TTC549 (cell line): Measurements from ENCODE around the gene RUNX1.

Source experiments
- FAIRE-seq: peaks from 2 replicates; lab custom pipeline; 2012; peaks lifted over from hg19 to GRCh38; lab: Jason Lieb, UNC

Gene RUNX1

GRCh38 chr21:34922479-34922878 is 126.6 kb downstream of the RUNX1 start:
- FAIRE-seq, result no peak

DNA sequence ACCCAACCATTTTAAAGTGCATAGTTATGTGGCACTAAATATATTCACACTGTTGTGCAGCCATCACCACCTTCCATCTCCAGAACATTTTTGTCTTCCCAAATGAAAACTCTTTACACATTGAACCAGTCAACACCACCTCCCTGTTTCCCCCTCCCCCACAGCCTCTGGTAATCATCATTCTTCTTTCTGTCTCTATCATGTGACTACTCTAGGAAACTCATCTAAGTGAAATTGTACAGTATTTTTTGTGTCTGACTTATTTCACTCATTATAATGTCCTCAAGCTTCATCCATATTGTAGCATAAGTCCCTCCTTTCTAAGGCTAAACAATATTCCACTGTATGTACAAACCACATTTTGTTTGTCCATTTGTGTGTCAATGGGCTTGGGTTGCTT is 128.0 kb downstream of the RUNX1 start:
- no peak for FAIRE-seq

GRCh38 chr21:34919406-34919805 is 129.7 kb downstream of the RUNX1 start:
- no peak for FAIRE-seq

DNA sequence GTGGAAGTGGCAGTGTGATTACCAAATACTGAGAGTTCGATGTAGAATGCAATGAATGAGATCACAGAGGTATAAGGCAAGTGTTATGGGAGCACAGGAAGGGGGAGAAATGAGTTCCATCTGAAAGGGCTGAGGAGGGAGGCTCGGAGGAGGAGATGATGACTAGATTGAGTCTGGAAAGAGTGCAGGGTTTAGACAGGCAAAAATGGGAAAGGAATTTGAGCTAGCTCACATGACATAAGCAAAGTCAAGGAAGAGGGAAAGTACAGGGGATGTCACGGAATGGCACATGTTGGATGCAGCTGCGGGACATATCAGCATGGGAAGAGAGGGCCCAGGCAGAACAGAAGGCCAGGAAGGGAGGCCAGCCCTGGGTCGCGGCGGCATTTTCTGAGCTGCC is 132.7 kb downstream of the RUNX1 start:
- no peak for FAIRE-seq

DNA sequence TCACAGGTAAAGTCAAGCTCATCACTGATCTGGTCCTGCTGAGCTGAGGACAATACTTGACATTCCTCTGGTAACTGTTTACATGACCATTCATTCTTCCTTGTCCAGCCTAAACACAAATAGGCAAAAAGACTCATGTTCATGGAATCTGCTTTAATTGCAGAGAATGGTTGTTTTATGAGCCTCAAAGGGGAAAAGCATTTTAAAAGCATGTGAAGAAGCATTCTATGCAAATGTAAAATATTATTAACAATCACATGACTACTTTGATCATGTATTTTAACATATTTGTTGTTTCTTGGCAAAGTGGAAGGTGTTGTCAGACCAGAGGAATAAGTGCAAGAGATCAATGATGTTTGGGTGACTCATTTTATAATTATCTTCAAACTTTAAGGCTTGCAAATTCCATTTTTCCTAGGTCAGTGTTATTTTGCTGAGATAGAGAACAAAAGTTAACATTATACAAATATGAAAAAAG is 133.7 kb downstream of the RUNX1 start:
- FAIRE-seq, result no peak

DNA sequence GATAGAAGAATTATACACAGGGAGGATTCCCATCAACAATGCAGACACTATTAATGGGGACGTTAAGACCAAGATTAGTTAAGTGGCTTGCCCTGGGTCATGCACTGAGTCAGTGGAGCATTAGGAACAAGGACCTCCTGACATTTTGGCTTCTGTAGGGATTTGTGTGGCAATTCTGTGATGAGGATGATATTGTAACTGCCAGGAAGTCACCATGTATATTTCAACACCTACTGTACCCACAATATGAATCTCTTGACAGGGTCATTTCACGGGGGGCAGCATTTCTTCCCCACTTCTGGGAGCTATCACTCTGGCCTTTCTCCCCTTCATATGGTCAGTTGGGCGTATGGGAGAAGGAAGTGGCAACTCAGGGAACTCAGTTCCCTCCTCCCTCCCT is 134.9 kb downstream of the RUNX1 start:
- no peak for FAIRE-seq

GRCh38 chr21:34913811-34914210 is 135.3 kb downstream of the RUNX1 start:
- no peak for FAIRE-seq

DNA sequence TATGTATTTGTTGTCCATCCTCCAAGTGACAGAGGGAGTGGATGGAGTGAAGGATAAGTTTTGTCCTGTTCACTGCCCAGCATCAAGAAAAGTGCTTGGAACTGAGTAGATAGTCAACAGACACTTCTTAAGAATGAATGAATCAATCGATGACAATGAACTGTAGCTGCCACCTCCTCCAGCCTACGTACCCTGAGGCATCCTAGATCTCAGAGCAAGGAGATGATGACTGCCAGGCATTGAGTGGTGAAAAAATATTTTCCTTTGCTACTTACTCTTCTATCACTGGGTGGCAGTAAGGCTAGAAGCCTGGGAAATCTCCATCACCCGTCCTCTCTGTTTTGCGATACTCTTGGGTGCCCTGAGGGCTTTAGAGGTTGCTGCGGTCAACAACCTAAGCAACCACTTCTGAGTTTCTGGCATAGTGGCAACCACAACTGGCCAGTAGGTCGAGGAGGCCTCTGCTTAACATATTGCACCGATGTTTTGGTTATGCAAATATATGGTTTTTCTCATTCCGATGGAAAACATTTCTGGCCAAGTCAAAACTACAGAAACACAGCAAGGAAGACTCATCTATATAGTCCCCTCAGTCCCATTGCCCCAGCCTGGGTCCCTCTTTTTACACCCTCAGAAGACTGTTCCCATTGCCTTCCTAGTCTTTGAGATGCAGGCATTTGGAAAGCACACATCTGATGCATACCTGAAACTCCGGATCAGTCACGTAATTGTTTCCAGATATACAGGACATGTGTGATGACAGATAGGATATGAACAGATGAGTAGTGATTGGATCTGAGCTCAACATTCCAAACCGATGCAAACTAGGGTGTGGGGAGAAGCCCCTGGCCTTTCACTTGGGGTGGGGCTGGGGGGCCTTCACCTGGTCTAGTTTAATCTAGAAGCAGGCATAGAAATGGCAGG is 136.8 kb downstream of the RUNX1 start:
- FAIRE-seq, result no peak

- no peak for FAIRE-seq
Measured at GRCh38 chr21:34911360-34911759, 137.7 kb downstream of the RUNX1 start.

GRCh38 chr21:34910396-34910795 is 138.7 kb downstream of the RUNX1 start:
- no peak for FAIRE-seq

DNA sequence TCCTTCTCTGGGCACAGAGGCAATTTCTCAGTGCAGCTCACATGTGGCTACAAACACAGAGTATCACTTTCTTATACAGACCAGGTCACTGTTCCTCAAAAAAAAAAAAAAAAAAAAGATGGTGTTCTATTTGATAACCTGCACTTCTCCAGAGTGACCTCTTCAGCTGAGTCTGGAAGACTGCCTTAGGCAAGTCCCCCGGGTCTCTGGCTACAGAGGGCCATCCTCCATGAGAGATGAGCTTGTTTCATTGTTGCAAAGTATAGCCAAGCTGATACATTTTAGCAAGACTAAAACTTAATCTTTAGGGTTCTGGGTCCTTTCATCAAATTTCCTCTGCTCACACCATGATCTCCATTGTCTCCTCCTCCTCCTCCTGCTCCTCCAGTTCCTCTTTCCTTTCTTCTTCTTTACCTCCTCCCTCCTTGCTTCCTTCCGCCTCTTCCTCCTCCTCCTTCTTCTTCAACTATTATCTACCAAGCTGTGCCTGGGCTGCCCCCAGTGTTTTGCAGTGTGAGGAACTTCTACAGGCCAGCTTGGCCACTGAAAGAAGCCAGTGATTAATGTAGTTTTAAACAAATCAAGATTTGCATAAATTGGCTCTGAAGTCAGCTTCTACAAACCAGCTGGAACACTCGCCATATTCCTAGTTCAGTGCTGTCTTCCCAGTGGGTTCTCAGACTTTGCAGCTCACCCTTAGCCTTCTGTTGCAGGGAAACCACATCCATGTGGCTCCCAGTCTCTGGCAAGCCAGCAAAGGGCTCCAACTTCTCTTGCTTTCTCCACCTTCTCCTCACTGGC is 139.4 kb downstream of the RUNX1 start:
- FAIRE-seq, result no peak

DNA sequence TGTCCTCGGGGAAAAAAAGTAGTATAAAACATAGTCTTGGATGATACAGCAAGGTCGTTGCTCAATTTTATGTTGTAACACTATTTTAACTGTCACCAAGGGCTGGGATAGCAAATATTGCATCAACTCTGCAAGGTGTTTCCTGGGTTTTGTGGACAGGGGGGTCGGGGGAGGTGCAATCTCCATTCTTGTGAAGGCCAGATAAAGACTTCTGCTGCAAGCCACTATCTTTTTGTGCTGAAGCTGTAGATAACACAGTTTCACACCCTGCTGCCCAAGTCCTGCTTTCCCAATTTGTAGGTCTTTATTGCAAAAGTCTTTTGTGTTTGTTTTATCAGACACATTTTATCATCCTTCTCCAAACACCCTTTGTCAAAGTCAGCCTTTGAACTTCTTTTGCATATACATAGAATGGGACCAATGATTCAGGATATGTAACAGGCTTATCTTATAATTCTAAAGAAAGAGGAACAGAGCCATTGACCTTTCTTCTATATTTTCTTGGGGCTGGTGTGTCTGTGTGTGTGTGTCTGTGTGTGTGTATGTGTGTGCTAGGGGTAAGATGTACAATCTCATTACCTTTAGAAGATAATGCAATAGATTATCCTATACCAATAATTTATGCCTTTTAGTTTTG is 140.6 kb downstream of the RUNX1 start:
- FAIRE-seq, result no peak

DNA sequence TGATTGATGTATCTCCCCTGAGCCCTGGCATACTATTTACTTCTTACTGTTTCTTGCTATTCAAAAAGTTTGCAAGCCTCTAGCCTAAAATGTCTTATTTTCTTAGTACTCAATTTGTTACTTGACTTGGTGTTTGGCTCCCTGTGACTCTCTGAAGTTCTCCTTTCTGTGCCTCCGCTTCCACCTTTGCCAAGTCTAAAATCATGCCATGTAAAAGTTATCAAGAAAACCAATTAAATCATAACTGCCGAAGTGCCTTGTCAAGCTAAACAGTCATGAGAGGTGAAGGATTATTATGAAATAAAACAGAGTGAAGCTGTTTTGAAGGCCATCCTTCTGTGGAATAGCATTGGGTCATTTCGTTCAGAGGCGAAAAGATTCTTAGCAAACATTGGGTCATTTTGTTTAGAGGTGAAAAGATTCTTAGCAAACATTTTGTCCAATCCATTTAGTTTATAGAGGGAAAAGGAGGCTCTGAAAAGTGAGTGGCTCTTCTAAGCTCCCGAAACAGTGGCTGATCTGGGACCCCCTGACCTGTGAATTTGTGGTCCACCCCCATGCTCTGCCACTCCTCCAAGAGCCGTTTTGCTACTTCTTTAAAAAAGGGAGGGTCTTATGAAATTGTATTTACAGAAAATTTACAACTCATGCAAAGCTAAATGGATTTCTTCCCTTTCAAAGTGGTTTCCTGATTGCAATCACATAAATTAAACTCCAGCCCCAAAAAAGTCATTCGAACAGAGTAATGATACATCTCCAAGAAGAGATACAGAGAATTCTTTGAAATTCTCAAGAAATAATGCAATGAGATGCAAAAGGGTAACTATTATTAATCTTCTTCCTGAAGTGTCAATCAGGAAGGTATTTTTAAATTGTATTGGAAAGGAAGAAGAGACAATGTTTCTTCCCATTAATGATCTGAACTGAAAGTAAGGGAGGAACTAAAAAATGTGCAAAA is 141.4 kb downstream of the RUNX1 start:
- FAIRE-seq, result no peak

DNA sequence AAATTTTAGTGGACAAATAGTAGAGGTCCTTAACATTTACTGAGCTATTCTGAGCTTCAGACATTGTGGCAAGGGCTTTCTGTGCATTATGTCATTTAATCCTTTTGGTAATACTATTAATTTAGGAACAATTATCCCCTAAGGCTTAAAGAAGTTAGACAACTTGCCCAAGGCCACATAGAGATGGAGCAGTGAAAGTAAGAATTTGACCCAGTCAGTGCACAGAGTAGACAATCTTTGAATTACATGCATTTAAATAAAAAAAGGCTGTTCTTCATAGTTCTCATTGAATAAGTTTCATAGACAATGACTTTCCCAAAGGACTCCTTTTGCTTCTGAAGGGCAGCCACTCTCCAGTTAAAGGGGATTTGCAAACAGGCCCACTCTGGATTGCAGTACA is 142.7 kb downstream of the RUNX1 start:
- no peak for FAIRE-seq

- no peak for FAIRE-seq
Measured at GRCh38 chr21:34905218-34905537, 143.9 kb downstream of the RUNX1 start.

DNA sequence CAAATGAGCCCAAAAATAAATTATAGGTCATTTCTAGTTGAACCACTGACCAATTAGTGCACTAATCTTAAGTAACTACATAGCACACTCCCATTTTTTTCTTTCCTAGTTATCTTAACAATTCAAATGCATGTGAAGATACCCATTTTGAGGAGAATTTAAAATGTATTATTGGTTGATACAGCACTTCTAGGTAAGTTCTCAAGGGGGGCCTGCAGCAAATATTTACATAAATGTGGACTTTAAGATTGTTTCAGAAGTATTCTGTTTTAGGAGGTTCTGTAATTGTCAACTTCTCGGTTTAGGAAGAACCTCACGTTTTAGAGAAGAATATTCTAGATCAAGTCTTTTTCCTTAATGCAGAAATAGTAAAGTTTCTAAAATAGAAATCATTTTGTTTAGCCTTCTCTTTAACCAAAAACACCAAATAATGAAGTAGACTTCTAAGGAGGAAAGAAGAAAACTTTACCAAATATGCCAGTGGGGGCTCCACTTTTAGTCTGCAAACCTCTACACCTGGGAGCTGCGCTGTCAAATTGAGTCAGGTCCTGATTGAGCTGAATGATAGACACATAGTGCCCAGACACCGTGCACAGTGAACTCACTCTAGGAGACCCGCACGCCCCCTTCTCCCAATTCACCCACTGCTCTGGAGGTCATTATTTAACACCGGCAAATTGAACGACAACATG is 144.4 kb downstream of the RUNX1 start:
- FAIRE-seq, result no peak

DNA sequence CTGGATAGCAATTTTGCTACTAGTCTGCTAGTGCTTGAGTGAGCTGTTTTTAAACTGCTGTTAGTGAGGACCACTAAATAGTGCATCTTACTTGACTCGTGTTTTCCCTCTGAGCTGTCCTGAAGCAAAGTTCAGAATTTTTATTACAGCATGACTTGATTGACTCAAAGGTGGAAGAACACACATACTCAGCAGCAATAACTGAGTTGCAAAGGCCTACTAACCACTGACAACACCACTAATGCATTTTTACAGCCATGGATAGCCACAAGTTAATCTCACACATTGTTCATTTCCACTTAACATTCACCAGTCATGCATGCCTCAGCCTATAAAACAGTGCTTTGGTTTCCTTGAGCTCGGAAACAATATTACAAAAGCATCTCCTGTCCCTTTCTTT is 148.7 kb downstream of the RUNX1 start:
- FAIRE-seq, result no peak

DNA sequence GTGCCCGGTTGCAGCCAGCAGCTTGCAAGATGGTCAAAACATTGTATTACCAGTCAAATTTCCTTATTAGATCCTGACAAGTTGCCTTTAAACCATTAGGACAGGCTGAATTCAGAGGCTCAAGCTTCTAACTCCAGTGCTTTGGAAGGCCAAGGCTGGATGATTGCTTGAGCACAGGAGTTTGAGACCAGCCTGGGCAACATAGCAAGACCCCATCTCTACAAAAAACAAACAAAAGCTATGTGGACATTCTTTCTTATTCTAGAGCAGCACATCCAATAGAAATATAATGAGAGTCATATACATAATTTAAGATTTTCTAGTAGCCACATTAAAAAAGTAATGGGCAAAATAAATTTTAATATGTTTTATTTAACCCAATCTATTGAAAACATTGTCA is 149.3 kb downstream of the RUNX1 start:
- no peak for FAIRE-seq

GRCh38 chr21:34899302-34899701 is 149.8 kb downstream of the RUNX1 start:
- no peak for FAIRE-seq

DNA sequence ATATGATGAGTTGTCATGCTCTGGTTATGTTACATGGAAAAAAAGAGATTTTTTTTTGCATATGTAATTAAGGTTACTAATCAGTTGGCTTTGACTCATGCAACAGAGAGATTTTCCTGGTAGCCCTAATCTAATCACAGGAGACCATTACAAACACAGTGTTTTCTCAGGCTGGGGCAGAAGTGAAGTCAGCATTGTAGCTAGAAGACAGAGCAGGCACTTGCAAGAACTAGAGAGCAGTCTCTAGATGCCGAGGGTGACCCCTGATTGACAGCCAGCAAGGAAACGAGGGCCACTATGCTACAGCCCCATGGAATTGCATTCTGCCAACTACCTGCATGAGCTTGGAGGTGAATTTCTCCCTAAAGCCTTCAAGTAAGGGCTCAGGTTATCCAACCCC is 151.3 kb downstream of the RUNX1 start:
- no peak for FAIRE-seq

- FAIRE-seq, result no peak
Measured at GRCh38 chr21:34894401-34894800, 154.7 kb downstream of the RUNX1 start.
